Activated T-helper 2 cell treated with anti-CD3 and anti-CD28 coated beads, Interferon-gamma antibody, Interleukin-2, Interleukin-4, amounts not matched to agents 10 μg/mL and 5 μg/mL and 100 μg/mL, durations not matched to agents 14 hours and 24 hours and 36 hours (primary cell): ENCODE measurements around the gene PTDSS2. TPM values are rescaled to one million over a fixed set of nuclear protein-coding genes. Genes with fewer than 3 reads are reported as not detected.
"Not testable (repeated sequence)": the region's sequence is repeated elsewhere in the genome, so short reads cannot be mapped to it uniquely, and the experiment has no call there.

Experiments used
- DNase-seq: peaks from one replicate; pipeline ENCODE4 v3.0.0; 2021; ENCODE audit warnings: low spot score
- H3K27ac Mint-ChIP-seq: one replicate; pipeline ENCODE4 v1.8.0; 2021; ENCODE audit warnings: mixed read lengths
- H3K27me3 Mint-ChIP-seq: one replicate; pipeline ENCODE4 v1.8.0; 2021; ENCODE audit warnings: low read depth, mixed read lengths
- H3K36me3 Mint-ChIP-seq: one replicate; pipeline ENCODE4 v1.8.0; 2021; ENCODE audit warnings: low read depth, mixed read lengths
- H3K4me1 Mint-ChIP-seq: one replicate; pipeline ENCODE4 v1.8.0; 2021; ENCODE audit warnings: low read depth, mixed read lengths
- H3K4me3 Mint-ChIP-seq: one replicate; pipeline ENCODE4 v1.8.0; 2021; ENCODE audit warnings: low read depth, mild to moderate bottlenecking, moderate library complexity, mixed read lengths
- H3K9me3 Mint-ChIP-seq: one replicate; pipeline ENCODE4 v1.8.0; 2021; ENCODE audit warnings: mixed read lengths
- intact Hi-C: fragments of 100-400 bp; cut with micrococcal nuclease; formaldehyde crosslinking; loops from one replicate; pipeline ENCODE4 v1.15.1; 2023
- total RNA-seq: library from RNA; stranded (reverse); gene quantifications from 2 replicates; pipeline ENCODE4 v1.2.3, GENCODE V29; 2022

The PTDSS2 gene
- total RNA-seq, 1 donor from 2014 or later = 32.1 TPM

DNA sequence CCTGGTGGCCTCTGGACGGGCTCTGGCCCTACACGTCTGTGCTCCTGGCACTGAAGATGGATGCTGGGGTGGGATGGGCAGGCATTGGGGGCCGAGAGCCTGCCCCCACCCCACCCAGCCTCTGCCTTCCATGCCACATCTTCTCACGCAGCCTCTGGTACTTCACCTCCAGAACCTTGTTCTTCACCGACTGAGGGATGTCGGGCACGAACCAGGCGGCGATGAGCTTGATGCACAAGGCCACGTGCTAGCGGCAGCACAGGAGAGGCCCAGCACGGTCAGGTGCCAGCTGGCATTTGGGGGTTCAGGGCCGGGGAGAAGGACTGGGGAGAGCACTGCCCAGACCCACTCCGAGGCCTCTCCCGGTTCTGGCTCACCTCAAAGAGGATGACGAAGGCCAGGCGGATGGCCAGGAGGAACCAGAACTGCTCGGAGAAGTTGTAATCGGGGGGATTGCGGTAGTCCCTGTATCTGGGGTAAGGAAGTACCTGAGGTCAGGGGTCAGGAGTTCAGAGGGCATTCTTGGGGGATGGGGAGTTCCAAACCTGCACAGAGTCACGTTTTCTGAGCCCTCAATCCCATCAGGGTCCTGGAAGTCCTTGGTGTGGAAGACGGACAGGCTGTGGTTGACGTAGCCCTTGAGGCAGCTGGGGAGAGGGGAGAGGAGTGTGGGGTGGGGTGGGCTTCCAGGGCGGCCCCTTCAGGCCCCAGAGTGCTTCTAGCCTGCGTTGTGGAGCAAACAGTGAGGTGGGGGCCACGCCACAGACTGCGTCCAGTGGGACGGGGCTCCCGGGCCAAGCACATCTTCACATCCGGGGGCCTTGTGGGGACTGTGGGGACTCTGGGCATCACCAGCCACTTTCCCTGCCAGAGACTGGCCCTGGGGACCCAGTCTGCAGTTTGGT, 31.5 kb upstream of the PTDSS2 start:
- Mint-ChIP-seq H3K27ac (no peak overlapping the region), H3K36me3 (peaks cover 6% of the 10 kb centered on the region), H3K4me1 (peaks cover 10% of the 10 kb centered on the region), H3K4me3 (no peak overlapping the region), H3K27me3 (no peaks in the 10 kb centered on the region), H3K9me3 (no peaks in the 10 kb centered on the region)
- intact Hi-C loops = no loop called here
- DNase-seq = no peak

DNA sequence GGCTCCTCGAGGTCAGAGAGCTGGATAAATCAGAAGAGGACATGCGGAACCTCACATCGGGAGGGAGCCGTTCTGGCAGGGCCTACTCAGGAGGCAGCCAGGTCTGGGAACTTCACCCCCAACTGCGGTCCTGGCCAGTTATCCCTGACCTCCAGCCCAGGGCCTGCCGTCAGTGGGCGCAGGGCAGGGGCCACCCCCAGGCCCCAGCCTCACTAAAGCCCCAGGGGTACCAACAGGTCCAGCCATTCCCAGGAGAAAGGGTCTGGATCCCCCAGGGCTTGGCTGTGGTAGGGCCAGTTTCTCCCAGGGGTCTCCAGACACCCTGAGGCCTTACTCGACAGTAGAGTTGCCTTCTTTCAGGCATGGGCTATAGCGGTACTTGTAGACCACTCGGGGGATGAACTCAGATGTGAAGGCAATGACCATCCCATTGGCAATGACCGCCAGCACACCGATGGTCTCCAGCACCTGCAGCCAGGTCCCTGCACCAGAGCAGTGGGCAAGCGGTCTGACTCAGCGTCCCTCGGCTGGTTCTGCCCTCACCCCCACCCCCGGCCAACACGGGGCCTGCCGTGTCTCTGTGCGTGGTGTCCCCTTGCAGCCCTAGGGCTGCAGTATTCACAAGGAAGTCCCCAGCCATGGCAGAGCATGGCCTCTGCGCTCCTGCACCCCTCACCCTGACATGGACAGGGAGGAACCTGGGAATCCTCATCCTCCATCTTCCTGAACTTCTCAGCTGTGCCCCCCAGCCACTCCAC, 30.7 kb upstream of the PTDSS2 start:
- DNase-seq = no peak
- peaks cover 9% of the 10 kb centered on the region for H3K36me3 Mint-ChIP-seq
- intact Hi-C loops = no loop called here
- H3K27me3 Mint-ChIP-seq = no peaks in the 10 kb centered on the region
- H3K9me3 Mint-ChIP-seq = no peaks in the 10 kb centered on the region
- H3K4me3 Mint-ChIP-seq = no peak overlapping the region
- H3K4me1 Mint-ChIP-seq = peaks cover 8% of the 10 kb centered on the region
- H3K27ac Mint-ChIP-seq = no peak overlapping the region

DNA sequence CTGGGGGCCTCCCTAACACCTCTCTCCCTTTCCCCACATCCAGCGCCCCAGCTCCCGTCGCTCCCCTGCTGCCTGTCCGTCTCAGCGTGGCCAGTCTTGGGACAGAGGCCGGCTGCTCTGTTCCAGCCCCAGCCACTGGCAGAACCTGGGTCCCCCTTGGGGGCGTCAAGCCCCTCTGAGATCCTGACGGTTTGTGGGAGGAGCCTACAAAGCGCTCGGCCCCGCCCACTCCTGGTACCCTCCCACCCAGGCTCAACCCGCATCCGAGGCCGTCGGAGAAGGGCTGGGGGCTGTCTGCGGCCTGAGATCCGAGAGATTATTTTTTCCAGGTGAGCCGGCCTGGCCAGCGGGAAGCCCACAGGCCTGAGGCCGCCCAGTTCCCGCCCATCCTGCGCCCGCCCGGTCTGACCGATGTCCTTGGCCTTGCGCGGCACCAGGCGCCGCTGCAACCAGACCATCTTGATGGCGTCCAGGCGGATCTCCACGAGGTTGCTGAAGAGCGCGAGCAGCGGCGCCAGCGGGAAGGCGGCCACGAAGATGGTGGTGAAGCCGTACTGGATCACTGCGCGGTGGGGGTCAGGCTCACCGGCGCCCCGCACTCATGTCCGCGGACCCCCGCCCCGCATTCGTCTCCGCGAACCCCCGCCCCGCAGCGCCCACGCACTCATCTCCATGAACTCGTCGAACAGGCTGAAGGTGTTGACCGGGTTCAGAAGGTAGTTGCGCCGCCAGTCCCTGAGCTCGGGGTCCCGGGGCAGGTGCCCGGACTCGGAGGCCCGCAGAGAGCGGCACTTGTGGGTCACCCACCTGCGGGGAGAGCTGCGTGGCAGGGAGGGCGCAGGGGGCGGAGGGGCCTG, 29.8 kb upstream of the PTDSS2 start:
- Mint-ChIP-seq H3K9me3 (no peaks in the 10 kb centered on the region), H3K27ac (no peak overlapping the region), H3K36me3 (peaks cover 14% of the 10 kb centered on the region), H3K27me3 (no peaks in the 10 kb centered on the region), H3K4me3 (no peak overlapping the region), H3K4me1 (peaks cover 6% of the 10 kb centered on the region)
- DNase-seq = peak; percentile 7
- intact Hi-C loops = no loop called here

DNA sequence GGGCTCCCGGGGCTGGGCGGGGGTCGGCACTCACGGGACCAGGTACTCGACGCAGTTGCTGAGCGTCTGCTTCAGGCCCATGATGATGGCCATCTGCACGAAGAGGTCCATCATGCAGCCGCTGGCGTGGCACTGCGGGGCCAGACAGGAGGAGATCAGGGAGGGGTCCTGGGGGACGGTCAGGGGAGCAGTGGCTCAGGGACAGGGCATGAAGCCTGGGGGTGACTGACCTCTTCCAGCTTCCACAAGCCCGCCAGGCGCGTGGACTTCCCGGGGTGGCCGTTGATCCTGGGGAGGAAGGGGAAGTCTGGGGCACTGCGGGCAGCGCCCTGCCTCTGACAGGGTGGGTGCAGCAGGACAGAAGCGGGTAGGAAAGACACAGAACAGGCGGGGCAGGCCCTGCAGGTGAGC, 29.2 kb upstream of the PTDSS2 start:
- no peak for DNase-seq
- Mint-ChIP-seq H3K27me3 (no peaks in the 10 kb centered on the region), H3K4me3 (no peak overlapping the region), H3K9me3 (no peaks in the 10 kb centered on the region), H3K27ac (no peak overlapping the region), H3K4me1 (peaks cover 4% of the 10 kb centered on the region), H3K36me3 (peaks cover 16% of the 10 kb centered on the region)
- intact Hi-C loops = no loop called here

DNA sequence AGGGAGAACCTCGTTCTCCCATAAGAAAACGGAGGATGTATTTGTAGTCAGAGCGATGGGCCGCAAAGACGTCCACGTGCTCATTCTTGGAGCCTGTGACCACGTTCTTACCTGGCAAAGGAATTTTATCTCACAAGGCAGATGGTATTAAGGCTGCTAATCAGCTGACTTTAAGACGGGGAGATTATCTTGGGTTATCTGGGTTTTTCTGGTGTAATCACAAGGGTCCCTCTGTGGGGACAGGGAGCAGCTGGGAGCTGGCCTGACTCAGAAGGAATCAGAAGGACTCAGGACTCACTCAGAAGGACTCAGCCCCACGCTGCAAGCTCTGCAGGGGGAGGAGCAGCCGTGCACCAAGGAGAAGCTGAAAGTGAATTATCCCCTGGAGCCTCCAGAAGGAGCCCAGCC, 27.8 kb upstream of the PTDSS2 start:
- Mint-ChIP-seq H3K36me3 (peaks cover 16% of the 10 kb centered on the region), H3K4me1 (no peaks in the 10 kb centered on the region), H3K4me3 (no peak overlapping the region), H3K27me3 (no peaks in the 10 kb centered on the region), H3K9me3 (no peaks in the 10 kb centered on the region), H3K27ac (no peak overlapping the region)
- DNase-seq = no peak
- intact Hi-C loops = no loop called here

- H3K27ac Mint-ChIP-seq = no peak overlapping the region
- H3K36me3 Mint-ChIP-seq = peaks cover 18% of the 10 kb centered on the region
- no peak for DNase-seq
- H3K4me1 Mint-ChIP-seq = no peaks in the 10 kb centered on the region
- H3K27me3 Mint-ChIP-seq = no peaks in the 10 kb centered on the region
- H3K4me3 Mint-ChIP-seq = no peak overlapping the region
- intact Hi-C loops = no loop called here
- no peaks in the 10 kb centered on the region for H3K9me3 Mint-ChIP-seq
Observed at GRCh38 chr11:424232-424631, 25.8 kb upstream of the PTDSS2 start.

- H3K4me1 Mint-ChIP-seq, DNase-seq, intact Hi-C loops, H3K4me3 Mint-ChIP-seq, H3K9me3 Mint-ChIP-seq, H3K27me3 Mint-ChIP-seq, H3K27ac Mint-ChIP-seq: not testable (repeated sequence)
- H3K36me3 Mint-ChIP-seq = peaks cover 21% of the 10 kb centered on the region
Observed at GRCh38 chr11:424766-425165, 25.3 kb upstream of the PTDSS2 start.

DNA sequence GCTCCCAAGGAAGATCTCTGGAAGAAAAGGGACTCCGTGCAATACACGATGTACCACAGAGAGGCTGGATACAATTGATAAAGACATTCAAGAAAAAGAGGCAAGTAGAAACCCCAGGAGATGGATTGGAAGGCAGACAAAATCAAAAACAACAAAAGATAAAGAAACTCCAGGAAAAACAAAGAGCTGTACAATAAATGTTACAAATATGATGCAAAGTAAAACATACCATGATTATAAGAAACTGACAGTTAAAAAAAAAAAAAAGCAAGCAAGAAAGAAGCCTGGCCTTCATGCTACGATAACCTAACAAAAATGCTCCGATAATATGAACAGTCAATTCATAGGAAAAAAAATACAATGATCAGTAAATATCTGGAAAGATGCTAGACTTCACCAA, 24.8 kb upstream of the PTDSS2 start:
- Mint-ChIP-seq H3K36me3 (peaks cover 21% of the 10 kb centered on the region), H3K9me3 (no peaks in the 10 kb centered on the region)

DNA sequence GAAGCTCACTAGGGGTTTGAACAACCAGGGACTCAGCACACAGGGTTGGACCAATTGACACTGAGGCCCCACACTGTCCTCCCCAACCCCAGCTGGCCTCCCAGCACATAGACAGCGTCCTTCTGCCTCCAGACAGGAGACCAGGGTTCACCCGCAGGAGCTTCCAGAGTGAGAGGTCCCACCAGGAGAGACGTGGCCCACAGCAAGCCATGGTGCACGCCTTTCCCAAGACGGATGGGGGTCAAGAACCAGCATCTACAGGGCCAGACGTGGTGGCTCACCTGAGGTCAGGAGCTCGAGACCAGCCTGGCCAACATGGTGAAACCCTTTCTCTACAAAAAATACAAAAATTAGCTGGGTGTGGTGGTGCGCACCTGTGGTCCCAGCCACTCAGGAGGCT, 23.2 kb upstream of the PTDSS2 start:
- Mint-ChIP-seq H3K36me3 (peaks cover 21% of the 10 kb centered on the region), H3K27ac (no peak overlapping the region), H3K9me3 (no peaks in the 10 kb centered on the region), H3K27me3 (no peaks in the 10 kb centered on the region), H3K4me3 (no peak overlapping the region), H3K4me1 (no peaks in the 10 kb centered on the region)
- no peak for DNase-seq
- intact Hi-C loops = no loop called here

More for the DNA sequence above, 24.8 kb upstream of the PTDSS2 start:
- Mint-ChIP-seq H3K4me3 (no peak overlapping the region), H3K4me1 (no peaks in the 10 kb centered on the region), H3K27ac (no peak overlapping the region), H3K27me3 (no peaks in the 10 kb centered on the region)
- DNase-seq = no peak
- intact Hi-C loops = no loop called here

DNA sequence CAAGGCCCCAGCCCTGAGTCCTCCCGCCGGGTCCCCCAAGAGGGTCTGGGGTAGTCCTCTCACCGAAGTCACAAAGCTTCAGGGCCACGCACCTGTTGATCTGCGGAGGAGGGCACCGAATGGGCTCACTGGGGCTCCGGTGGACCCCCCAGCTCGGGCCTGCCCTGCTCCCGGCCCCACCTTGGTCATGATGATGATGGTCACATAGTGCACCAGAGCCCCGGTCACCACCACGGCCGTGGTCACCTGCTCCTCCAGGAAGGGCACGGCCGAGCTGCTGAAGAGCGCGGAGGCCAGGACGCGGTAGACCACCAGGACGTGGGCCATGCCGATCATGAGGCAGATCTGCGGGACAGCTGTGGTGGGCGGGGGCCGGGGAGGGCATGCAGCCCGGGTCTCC, 21.8 kb upstream of the PTDSS2 start:
- H3K36me3 Mint-ChIP-seq = peaks cover 17% of the 10 kb centered on the region
- DNase-seq = no peak
- intact Hi-C loops = no loop called here
- no peaks in the 10 kb centered on the region for H3K27me3 Mint-ChIP-seq
- H3K4me1 Mint-ChIP-seq = no peaks in the 10 kb centered on the region
- no peak overlapping the region for H3K4me3 Mint-ChIP-seq
- no peaks in the 10 kb centered on the region for H3K9me3 Mint-ChIP-seq
- no peak overlapping the region for H3K27ac Mint-ChIP-seq

DNA sequence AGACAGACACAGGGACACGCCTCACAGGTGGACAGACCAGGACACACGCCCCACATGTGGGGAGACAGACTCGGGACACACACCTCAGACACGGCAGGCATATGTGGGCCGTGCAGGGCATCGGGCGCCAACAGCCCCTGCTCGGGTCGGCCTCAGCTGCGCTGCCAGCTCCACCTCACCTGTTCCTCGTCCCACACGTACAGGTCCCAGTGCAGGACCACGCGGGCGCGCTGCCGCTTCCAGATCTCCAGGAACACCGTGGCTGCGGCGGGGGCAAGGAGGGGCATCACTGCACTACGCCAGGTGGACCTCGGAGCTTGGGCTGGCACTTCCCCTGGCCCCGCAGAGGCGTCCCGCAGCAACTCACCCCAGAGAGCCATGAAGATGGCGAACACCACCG, 20.7 kb upstream of the PTDSS2 start:
- H3K27ac Mint-ChIP-seq = no peak overlapping the region
- no peak for DNase-seq
- intact Hi-C loops = no loop called here
- no peaks in the 10 kb centered on the region for H3K9me3 Mint-ChIP-seq
- H3K4me1 Mint-ChIP-seq = no peaks in the 10 kb centered on the region
- no peaks in the 10 kb centered on the region for H3K27me3 Mint-ChIP-seq
- H3K4me3 Mint-ChIP-seq = no peak overlapping the region
- H3K36me3 Mint-ChIP-seq = peaks cover 16% of the 10 kb centered on the region

DNA sequence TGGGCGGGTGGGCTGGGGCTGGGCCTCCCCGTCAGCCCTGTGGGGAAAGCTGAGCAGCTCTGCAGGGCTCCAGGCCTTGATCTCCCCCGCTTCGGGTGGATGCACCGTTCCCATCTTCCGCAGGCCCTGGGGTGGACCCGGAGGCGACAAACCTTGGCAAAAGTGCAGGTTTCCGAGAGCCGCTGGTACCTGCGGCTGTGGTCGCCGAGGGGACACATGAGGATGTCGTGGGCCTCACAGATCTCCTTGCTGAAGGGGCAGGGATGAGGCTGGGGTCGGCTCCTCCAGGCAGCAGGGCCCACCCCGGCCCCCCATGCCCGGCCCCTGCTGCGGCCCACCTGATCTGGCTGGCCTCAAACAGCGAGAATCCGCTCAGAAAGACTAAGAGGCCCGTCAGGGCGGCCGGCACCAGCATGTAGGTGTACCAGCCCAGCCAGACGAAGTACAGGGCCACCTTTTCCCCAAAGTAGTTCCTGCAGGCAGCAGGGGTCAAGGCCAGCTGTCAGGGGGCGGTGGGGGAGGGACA, 20.1 kb upstream of the PTDSS2 start:
- DNase-seq = no peak
- intact Hi-C loops = no loop called here
- Mint-ChIP-seq H3K9me3 (no peaks in the 10 kb centered on the region), H3K4me3 (no peak overlapping the region), H3K27me3 (no peaks in the 10 kb centered on the region), H3K36me3 (peaks cover 12% of the 10 kb centered on the region), H3K4me1 (no peaks in the 10 kb centered on the region), H3K27ac (no peak overlapping the region)
